K562 (cell line): ENCODE measurements around the gene SUPT20H.

Experiments
- BHLHE40 ChIP-seq: IDR thresholded peaks from 2 replicates; pipeline ENCODE4 v1.6.1; 2011; ENCODE audit warnings: low read length, improper control_type of control experiment
- CTBP1 ChIP-seq: fragments of 450-650 bp; IDR thresholded peaks from 2 replicates; pipeline ENCODE4 v1.6.1; 2016; ENCODE audit warnings: borderline replicate concordance
- FOSL1 ChIP-seq: fragments of 200-800 bp; sonication (Bioruptor generic); conservative IDR thresholded peaks from 2 replicates; pipeline ENCODE4 v1.6.1; 2016; ENCODE audit warnings: missing genetic modification characterization, missing compliant biosample characterization
- FOXK1 ChIP-seq: sonication (generic); formaldehyde crosslinking; IDR thresholded peaks from 2 replicates; pipeline ENCODE4 v1.8.0; 2022; ENCODE audit warnings: missing genetic modification reagents, mild to moderate bottlenecking, borderline replicate concordance
- GTF2F1 ChIP-seq: IDR thresholded peaks from 2 replicates; pipeline ENCODE4 v1.6.1; 2011; ENCODE audit warnings: low read depth, low read length, improper control_type of control experiment
- MEF2A ChIP-seq: IDR thresholded peaks from 2 replicates; pipeline ENCODE4 v1.6.1; 2011; ENCODE audit warnings: low read depth, mild to moderate bottlenecking, low read length, moderate library complexity; ENCODE audit not compliant: control insufficient read depth
- RAD21 ChIP-seq, 2 experiments: fragments of 250-450 bp in 1 of 2; fragments of 450-650 bp in 1 of 2; sonication (Bioruptor Pico) in 1 of 2; formaldehyde crosslinking in 1 of 2; IDR thresholded peaks in 1 of 2; conservative IDR thresholded peaks in 1 of 2; 2 replicates each; pipeline versions ENCODE4 v1.4.0 to v1.8.0; 2020 to 2022; ENCODE audit warnings: mild to moderate bottlenecking in 2 of 2, moderate library complexity in 1 of 2
- YBX1 ChIP-seq: fragments of 450-650 bp; IDR thresholded peaks from 2 replicates; pipeline ENCODE4 v1.7.1; 2016; ENCODE audit warnings: mild to moderate bottlenecking
- TF ChIP-seq, protein P1 (sequence below): sonication (generic); formaldehyde crosslinking; IDR thresholded peaks from 2 replicates; pipeline ENCODE4 v1.8.0; 2022; ENCODE audit warnings: missing genetic modification reagents, mild to moderate bottlenecking, borderline replicate concordance

DNA sequence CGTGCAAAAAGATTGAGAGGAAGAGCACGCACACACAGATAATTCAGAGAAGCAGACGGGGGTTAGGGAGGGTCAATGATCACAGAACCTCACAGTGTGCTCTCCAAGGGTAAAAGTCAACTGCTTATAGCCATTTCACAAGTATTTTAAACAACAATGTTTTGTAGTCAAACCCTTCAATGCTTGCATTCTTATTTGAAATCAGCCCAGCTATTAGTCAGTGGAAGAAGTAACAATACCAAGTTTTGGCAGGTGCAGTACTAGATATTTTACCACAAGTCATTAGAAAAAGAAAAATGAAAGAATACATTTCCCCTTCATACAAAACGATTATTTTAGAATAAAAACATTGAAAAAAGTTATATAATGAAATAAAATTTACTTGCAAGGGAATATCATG is 43.4 kb upstream of the SUPT20H start:
- TF ChIP-seq MEF2A (no peak), YBX1 (no peak), CTBP1 (no peak), FOSL1 (tag) (no peak), GTF2F1 (no peak), RAD21 (CRISPR knock-in tag; conservative IDR thresholded peaks at IDR 0.05 in 1 of 2, IDR thresholded peaks at IDR 0.05 in 1 of 2) (no peak), FOXK1 (CRISPR knock-in tag) (no peak), BHLHE40 (no peak)
- TF ChIP-seq, protein P1, sequence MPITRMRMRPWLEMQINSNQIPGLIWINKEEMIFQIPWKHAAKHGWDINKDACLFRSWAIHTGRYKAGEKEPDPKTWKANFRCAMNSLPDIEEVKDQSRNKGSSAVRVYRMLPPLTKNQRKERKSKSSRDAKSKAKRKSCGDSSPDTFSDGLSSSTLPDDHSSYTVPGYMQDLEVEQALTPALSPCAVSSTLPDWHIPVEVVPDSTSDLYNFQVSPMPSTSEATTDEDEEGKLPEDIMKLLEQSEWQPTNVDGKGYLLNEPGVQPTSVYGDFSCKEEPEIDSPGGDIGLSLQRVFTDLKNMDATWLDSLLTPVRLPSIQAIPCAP, result no peak
